ENCODE measurements around the gene FFAR2.
"Not testable (repeated sequence)": the region's sequence is repeated elsewhere in the genome, so short reads cannot be mapped to it uniquely, and the experiment has no call there.

FFAR2 gene

DNA sequence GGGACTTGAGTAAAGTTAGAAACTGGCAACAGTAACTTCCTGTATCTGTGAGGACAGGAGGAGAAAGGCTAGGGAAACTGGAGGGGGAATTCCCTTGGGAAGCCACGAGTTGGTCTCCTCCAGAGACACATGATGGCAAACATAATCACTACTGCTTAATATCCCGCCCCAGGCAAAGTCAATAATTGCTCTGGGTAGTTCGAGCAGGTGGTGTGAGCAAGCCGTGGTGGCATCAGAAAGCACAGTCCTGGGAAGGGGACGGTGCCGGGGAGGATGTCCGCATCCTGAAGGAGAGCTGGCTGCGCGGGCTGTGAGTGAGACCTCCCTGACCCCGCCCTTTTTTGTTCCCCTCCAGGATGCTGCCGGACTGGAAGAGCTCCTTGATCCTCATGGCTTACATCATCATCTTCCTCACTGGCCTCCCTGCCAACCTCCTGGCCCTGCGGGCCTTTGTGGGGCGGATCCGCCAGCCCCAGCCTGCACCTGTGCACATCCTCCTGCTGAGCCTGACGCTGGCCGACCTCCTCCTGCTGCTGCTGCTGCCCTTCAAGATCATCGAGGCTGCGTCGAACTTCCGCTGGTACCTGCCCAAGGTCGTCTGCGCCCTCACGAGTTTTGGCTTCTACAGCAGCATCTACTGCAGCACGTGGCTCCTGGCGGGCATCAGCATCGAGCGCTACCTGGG, 1.4 kb downstream of the FFAR2 start:
- in situ Hi-C loops (cut with HindIII; ENCODE audit: low sequenced_read_pairs), result loop anchor here (25.0 kb wide), 1 partner anchor 162 kb away; the partner anchor contains the start of genes HAMP and MAG

DNA sequence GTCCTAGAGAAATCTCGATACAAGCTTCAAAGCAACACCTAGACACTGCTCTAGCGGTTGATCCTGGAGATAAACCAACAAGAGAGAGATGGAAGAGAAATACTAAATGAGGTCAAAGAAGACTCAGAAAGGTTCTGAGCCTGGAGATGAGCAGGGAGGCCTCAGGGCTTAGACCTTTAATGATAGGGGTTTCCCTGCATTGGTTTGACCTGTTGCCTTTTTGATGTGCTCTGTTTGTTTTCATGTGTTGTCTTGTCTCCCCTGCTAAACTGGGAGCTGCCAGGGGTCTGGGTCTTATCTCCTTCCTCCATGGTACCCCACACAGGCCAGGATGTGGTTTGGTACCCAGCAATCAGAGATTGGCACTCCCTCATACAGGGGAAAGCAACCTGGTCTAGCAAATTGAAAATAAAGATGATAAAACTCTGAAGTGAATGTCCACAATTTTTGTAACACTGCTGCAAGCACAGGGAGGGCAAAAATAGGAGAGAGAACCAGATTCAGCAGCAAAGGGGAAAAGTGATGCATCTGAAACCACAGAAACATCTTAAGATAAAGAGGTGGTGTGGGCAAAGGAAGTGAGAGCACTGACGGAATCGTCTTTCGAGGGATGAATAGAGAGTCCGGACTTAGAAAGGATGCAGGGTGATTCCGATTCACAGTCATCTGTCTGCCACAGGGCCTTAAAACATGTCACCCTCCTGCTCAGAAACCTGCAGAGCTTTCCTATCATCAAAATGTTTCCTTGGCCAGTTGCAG, 3.5 kb downstream of the FFAR2 start:
- in situ Hi-C loops (cut with HindIII; ENCODE audit: low sequenced_read_pairs), result no loop called here

DNA sequence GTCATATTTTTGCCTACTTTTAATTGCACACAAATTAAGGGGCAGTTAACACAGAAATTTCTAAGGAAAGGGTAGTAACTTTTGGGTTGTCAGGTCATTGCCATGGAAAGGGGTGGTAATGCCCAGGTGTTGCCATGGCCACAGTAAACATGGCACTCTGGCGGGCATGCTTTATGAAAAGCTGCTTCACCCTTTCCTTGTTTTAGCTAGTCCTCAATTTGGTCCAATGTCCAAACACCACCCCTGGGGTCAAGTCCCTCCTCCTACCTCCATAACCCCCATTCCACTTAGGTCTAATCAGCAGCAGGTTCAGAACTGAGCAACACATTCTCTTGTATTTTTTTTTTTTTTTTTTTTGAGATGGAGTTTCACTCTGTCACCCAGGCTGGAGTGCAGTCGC, 6.6 kb downstream of the FFAR2 start:
- in situ Hi-C loops (cut with HindIII; ENCODE audit: low sequenced_read_pairs), result no loop called here

DNA sequence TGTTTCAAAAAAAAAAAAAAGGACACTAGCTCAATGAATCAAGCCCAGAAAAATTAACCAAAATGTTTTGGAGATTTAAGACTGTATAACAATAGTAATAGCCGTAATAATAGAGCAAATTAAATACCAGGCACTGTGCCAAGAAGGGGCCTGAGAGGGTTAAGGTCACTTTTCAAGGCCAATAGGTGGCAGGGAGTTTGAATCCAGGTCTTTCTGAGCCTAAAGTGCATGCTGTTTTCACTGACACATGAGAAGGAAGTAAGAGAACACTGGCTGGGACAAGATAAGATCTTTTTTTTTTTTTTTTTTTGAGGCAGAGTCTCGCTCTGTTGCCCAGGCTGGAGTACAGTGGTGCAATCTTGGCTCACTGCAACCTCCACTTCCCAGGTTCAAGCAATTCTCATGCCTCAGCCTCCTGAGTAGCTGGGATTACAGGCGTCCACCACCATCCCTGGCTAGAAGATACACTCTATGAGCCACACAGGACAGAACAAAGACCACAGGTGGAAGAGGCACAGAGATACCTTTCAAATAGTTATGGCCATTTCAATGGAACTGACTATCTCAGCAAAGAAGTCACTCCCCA, 7.7 kb downstream of the FFAR2 start:
- in situ Hi-C loops (cut with HindIII; ENCODE audit: low sequenced_read_pairs), result no loop called here

DNA sequence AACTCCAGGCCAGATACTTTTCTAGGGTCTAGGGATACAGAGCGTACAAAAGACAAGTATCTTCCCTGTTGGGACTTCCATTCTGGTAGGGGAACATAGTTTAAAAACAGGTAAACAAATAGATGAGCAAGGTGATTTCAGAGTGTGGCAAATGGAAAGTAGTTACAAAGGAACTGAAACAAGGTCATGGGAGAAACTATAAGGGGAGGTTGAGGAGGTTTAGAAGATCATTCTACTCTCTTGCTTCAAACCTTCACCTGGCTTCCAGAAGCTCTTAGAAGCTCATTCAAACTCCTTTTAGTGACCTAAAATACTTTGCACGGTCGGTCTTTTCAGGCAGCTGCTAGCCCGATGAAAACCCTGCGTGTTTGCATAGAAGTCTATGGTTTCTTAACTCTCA, 9.1 kb downstream of the FFAR2 start:
- in situ Hi-C loops (cut with HindIII; ENCODE audit: low sequenced_read_pairs), result no loop called here

DNA sequence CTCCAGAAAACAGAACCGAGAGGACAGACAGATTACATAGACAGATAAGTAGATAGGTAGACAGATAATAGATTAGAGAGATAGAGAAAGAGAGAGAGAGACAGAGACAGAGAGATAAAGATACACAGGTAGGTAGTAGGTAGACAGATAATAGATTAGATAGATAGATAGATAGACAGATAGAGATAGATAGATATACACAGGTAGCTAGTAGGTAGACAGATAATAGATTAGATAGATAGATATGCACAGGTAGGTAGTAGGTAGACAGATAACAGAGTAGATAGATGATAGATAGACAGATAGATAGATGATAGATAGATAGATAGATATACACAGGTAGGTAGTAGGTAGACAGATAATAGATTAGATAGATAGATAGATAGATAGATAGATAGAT, 10.1 kb downstream of the FFAR2 start:
- in situ Hi-C loops (cut with HindIII; ENCODE audit: low sequenced_read_pairs), result no loop called here

DNA sequence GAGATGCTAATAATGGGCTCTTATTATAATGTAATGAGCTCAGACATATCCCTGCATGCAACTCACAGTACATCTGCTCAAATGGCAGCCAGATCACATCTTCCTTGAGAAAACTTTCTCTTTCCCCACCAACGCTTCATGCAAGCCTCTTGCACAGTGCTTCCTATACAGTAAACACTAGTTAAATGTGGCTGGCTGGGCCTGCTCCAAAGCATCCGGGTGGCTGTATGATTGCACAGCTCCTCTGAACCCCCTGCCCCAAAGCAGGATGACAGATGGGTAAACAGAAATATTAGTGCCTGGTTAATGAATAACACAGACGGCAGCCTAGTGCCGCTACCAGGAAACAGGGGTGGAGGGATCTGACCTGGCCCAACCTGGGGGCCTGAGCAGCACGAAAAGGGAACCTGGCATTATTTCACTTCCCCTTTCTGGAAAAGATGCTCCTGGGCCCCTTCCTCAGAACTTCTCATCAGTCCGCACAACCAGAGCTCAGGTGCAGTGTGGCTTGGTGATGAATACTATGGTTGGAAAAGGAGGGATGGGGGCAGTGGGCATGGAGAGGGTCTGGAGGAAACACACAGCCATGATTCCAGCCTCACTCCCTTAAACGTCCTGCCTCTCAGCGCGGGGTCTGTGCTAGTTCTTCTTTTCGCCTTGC, 10.8 kb downstream of the FFAR2 start:
- in situ Hi-C loops (cut with HindIII; ENCODE audit: low sequenced_read_pairs), result no loop called here

DNA sequence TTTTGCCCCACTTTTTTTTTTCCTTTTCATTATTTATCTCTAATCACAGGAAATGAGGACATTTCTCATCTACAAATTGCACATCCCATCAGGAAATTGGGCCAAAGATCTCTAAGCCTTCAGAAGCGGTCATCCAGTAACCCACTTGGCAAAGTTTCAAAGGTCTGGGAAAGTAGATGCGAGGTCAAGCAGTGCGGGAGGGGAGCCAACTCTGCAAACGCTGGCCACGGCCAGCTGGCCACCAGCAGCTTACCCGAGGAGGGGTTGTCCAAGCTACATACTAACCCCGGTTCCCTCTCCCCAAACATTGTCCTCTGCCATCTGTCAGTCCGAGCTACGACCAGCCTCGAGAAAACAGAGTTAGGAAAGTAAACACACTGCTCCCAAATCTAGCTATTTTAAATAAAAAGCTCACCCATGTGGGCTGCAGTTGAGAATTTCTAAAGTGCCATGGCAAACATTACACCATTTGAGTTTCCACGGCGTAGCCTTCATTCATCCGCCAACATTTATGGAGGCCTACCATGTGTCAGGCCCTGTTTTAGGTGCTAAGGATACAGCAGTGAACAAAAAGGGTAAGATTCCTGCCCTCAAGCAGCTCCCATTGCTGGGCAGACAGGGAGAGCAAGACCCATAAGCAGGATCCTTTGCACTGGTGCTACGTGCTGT, 11.5 kb downstream of the FFAR2 start:
- in situ Hi-C loops (cut with HindIII; ENCODE audit: low sequenced_read_pairs), result no loop called here

DNA sequence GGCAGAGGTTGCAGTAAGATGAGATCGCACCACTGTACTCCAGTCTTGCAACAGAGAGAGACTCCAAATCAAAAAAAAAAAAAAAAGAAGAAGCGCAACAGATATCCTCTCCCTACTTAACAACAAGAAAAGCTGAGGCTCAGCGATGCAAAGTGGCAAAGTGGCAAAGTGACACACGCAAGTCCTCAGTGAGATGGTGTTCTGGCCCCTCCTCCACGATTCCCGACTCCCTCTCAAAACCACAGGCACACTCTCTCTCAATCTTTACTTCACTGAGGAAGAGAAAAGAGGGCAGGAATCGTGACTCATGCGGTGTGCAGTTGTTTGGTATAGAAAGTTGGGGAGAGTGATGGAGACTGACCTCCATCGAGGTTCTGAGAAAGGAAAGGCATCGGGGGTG, 12.6 kb downstream of the FFAR2 start:
- in situ Hi-C loops (cut with HindIII; ENCODE audit: low sequenced_read_pairs), result no loop called here

DNA sequence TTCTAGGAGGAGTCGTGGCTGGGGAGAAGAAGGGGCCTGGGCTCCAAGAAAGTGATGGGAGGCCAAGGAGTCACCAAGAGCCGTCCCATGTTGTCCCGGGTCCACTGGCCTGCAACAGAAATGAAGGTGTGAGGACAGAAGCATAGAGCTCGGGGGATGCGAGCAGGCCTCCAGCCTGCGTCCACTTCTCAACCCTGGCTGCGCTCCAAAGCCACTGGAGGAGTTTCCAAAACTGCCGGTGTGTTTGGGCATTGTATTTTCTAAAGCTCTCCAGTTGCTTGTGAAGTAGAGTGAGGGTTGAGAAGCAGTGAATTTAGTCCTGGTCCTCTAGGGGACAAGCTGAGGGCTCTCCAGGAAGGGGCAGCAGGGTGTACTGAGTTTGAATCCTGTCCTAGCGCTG, 13.0 kb downstream of the FFAR2 start:
- in situ Hi-C loops (cut with HindIII; ENCODE audit: low sequenced_read_pairs), result no loop called here

DNA sequence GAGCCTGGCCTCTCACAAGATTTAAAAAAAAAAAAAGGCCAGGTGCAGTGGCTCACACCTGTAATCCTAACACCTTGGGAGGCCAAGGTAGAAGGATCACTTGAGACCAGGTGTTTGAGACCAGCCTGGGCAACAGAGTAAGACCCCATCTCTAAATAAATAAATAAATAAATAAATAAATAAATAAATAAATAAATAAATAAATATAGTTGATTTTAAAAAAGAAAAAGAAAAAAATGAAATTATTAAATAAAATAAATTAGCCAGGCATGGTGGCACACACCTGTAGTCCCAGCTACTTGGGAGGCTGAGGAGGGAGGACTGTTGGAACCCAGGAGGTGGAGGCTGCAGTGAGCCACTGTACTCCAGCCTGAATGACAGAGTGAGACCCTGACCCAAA, 13.7 kb downstream of the FFAR2 start:
- in situ Hi-C loops (cut with HindIII; ENCODE audit: low sequenced_read_pairs), result not testable (repeated sequence)

DNA sequence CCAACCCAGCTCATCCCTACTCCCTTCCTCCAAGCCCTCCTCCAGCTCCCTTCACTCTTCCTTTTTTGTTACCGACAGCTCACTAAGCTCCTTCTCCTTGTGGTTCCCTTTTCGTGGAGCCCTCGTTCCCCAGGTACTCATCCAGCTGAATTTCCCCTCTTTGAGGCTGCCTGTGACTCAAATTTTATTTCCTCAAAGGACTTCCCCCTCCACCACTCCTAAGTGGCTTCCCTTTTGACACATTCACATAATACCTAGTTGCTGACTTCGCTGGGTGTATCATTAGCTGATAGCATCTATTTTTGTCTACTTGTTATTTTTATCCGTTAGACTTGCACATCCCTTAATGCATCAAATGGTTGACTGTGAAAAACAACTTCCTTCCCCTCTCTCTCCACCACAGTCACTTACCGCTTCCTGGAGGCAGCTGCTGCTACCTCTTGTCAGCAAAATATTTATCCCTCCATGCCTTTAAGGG, 14.5 kb downstream of the FFAR2 start:
- in situ Hi-C loops (cut with HindIII; ENCODE audit: low sequenced_read_pairs), result no loop called here

DNA sequence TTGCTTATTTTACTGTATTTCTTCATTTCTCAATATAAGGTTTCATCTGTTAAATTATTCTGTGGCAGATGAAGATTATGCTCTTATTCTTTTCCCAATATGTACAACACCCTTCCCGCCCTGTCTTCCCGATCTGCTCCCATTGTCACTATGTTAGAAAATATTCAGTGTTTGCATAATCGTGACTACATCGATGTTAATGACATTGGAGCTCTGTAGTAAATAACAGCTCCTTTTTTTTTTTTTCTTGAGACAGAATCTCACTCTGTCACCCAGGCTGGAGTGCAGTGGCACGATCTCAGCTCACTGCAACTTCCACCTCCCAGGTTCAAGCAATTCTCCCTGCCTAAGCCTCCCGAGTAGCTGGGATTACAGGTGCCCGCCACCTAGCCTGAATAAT, 14.9 kb downstream of the FFAR2 start:
- in situ Hi-C loops (cut with HindIII; ENCODE audit: low sequenced_read_pairs), result not testable (repeated sequence)

DNA sequence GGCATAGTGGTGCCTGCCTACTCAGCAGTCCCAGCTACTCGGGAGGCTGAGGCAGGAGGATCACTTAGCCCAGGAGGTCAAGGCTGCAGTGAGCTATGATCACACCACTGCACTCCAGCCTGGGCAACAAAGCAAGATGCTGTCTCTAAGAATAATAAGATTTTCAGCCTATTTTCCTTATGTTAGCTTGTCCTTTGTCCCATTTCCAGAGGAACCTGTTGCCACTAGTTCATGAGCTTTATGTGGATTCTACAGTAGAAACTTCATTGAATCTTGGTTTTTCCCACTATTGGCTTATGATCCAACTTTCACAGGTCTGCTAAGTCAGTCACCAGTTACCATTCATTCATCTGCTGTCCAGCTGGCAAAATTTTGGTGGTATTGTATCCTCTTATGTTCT, 18.2 kb downstream of the FFAR2 start:
- in situ Hi-C loops (cut with HindIII; ENCODE audit: low sequenced_read_pairs), result no loop called here

DNA sequence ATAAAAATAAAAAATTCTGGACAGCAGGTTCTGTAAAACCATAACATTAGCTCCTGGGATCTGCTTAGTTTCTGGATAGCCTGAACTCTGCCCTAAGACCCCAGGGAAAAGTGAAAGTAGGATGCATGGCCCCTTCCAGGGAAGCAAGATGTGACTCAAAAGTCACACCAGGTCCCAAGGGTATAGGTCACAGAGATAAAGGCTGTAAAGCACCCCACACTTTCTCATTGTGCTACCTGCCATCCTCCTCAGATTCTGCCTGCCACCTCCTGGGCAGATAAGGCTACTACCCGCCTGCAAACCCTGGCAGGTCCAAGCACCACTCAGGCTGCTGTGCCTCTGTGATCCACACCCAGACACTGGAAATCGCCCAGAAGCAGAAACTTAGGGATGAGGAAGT, 20.6 kb downstream of the FFAR2 start:
- in situ Hi-C loops (cut with HindIII; ENCODE audit: low sequenced_read_pairs), result no loop called here

DNA sequence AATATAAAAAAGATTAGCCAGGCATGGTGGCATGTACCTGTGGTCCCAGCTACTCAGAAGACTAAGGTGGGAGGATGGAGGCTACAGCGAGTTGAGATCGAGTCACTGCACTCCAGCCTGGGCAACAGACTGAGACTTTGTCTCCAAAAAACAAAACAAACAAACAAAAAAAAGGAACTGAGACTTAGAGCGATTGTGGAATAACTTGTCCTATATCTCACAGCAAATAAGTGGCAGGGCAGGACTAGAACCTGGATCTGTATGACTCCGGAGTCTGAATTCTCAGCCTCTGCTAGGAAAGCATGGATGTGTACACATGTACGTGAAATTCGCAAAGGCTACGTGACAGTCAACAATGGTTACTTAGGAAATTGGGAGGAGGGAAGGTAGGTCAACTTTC, 22.1 kb downstream of the FFAR2 start:
- in situ Hi-C loops (cut with HindIII; ENCODE audit: low sequenced_read_pairs), result no loop called here

DNA sequence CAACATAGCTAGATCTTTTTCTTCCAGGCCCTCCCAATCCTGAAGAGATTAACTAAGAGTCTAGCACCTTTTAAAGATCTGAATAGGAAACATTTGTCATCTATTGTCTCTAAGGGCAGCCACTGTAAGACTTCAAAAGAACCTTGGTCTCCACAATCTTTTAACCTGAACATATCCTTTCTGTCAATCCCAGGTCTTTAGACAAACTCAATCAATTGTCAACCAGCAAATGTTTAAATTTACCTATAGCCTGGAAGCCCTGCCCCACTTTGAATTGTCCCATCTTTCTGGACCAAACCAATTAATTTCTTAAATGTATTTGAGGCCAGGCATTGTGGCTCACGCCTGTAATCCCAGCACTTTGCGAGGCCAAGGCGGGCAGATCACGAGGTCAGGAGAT, 23.0 kb downstream of the FFAR2 start:
- in situ Hi-C loops (cut with HindIII; ENCODE audit: low sequenced_read_pairs), result not testable (repeated sequence)

DNA sequence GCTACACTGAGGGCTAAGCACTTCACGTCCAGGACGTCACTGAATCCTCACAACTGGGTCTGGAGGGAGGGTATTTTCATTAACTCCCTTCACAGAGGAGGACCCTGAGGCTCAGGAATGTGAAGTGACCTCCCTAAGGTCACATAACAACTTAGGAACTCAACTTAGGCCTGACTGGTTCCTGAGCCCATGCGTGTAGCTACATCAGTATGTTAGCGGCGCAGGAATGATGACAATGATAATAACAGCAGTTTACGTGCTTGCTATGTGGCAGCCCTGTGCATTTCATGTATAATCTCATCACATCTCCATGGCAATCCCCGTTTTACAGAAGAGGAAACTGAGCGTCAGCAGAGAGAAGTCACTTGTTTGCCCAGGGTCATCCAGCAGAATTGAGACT, 23.9 kb downstream of the FFAR2 start:
- in situ Hi-C loops (cut with HindIII; ENCODE audit: low sequenced_read_pairs), result no loop called here

DNA sequence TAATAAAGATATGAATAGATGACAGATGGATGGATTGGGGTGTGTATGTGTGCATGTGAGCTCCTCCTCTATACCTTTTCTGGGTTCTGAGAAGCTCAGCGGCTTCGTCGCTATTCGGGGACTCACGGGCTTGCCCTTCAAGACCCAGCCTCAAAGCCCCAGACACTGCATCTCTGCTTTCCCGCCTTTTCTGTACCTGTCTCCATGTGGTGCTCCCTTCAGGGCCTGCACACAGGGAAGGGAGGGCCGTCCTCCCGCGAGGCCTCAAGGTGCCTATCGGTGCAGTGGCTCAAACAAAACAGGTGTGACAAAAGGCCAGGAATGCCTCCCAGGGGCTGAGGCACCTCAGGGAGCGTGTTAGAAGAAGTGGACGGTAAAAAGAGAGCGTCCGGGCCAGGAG, 26.0 kb downstream of the FFAR2 start:
- in situ Hi-C loops (cut with HindIII; ENCODE audit: low sequenced_read_pairs), result no loop called here

DNA sequence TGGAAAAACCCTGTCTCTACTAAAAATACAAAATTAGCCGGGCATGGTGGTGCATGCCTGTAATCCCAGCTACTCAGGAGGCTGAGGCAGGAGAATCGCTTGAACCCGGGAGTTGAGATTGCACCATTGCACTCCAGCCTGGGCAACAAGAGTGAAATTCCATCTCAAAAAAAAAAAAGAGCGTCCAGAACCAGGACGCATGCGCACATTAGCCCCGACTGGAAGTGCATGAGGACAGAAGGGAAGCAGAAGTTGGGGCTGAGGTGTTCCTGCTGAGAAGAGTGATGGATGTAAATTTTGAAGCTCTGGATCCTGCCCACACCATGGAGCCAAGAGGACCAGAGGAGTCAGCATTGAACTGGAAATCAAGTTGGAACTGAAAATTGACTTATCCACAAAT, 26.5 kb downstream of the FFAR2 start:
- in situ Hi-C loops (cut with HindIII; ENCODE audit: low sequenced_read_pairs), result not testable (repeated sequence)

DNA sequence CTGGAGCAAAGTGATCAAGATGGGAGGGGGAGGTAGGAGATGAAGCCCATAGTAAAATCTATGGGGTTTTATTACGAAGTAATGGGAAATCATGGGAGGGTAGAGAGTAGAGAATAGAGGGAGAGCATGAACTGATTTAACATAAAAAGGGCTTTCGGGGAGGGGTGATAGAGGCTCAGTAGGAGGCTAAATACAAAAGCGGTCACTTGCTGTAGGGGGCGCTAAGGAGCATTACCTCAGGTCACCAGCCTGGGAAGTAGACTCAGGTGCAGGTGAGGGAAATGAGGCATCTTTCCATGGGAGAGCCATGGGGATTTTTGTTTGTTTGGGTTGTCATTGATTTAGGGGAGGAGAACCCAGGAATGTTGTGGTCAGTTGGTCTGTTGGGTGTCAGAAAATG, 28.1 kb downstream of the FFAR2 start:
- in situ Hi-C loops (cut with HindIII; ENCODE audit: low sequenced_read_pairs), result no loop called here

Data from DLD1 (cell line).